GM12875 (cell line): ENCODE measurements around the gene SMARCA1.

Source experiments
- H3K4me3 ChIP-seq: one replicate; pipeline ENCODE4 v1.5.1; 2011; ENCODE audit warnings: low read depth, low read length, control low read depth
- TF ChIP-seq, protein P1 (sequence below): IDR thresholded peaks from 2 replicates; pipeline ENCODE4 v1.5.1; 2011; ENCODE audit warnings: low read depth, mild to moderate bottlenecking, control low read depth, inconsistent platforms, low read length, moderate library complexity, borderline replicate concordance; ENCODE audit not compliant: insufficient read depth

The SMARCA1 gene

DNA sequence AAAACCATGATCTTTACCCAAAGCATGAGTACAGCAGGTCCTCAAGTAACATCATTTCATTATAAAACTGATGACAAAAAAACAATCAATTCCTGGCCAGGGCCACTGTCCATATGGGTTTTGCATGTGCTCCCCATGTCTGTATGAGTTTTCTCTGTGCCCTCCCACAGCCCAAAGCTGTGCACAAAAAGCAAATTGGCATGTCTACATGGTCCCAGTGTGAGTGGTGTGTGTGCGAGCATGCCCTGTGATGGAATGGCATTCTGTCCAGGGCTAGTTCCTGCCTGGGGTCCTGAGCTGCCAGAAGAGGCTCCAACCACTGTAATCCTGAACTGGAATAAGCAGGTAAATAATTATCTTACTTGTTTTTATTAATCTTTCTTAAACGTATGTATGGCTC lies 28.4 kb downstream of the SMARCA1 start:
- TF ChIP-seq, protein P1, sequence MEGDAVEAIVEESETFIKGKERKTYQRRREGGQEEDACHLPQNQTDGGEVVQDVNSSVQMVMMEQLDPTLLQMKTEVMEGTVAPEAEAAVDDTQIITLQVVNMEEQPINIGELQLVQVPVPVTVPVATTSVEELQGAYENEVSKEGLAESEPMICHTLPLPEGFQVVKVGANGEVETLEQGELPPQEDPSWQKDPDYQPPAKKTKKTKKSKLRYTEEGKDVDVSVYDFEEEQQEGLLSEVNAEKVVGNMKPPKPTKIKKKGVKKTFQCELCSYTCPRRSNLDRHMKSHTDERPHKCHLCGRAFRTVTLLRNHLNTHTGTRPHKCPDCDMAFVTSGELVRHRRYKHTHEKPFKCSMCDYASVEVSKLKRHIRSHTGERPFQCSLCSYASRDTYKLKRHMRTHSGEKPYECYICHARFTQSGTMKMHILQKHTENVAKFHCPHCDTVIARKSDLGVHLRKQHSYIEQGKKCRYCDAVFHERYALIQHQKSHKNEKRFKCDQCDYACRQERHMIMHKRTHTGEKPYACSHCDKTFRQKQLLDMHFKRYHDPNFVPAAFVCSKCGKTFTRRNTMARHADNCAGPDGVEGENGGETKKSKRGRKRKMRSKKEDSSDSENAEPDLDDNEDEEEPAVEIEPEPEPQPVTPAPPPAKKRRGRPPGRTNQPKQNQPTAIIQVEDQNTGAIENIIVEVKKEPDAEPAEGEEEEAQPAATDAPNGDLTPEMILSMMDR, result no peak
- H3K4me3 ChIP-seq, result no peak overlapping the region

DNA sequence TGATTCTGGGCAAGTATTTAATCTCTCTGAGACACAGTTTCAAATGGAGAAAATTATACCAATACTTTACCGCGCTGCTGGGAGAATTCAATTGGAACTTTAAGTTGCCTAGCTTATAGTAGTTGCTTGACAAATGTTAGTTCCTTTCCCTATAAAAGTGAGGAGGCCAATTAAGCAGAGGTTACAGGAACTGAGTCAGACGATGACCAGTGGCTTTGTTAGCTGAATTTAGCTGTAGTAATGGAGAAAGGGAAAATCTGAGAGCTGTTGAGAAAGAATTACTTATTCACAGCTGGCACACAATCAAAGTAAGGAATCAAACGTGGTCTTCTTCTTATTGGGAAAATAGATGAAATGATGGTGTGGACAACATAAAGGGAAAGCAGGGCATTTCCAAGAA lies 29.6 kb downstream of the SMARCA1 start:
- TF ChIP-seq, protein P1, result no peak
- H3K4me3 ChIP-seq, result no peak overlapping the region

DNA sequence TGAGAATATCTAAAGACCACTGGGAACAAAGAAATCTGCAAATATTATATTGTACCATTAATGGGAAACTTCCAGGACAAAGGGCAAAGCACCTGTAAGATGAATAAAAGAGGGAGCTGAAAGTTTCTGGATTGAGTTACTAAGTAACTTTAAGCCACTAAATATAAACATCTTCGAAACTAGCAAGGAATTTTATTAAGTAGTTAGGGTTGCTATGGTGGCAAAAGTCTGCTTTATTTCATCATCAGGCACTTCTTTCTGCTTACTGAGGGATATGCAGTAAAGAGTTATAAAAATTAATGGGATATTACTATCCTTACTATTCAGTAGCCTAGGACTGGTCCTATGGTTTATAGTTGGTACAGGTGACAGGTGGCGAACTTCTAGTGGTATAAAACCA lies 33.0 kb downstream of the SMARCA1 start:
- no peak overlapping the region for H3K4me3 ChIP-seq
- TF ChIP-seq, protein P1, result no peak

DNA sequence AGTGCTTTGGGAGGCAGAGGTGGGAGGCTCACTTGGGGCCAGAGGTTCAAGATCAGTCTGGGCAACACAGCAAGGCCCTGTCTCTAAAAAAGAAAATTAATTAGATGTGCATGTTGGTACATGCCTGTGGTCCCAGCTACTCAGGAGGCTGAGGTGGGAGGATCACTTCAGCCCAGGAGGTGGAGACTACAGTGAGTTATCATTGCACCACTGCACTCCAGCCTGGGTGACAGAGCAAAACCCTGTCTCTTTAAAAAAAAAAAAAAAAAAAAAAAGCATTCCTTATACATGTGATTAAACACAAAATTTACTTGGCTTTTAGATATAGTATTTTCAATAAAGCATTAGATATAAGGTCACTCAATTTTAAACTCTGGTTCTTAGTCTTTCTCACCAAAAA lies 34.9 kb downstream of the SMARCA1 start:
- TF ChIP-seq, protein P1, result no peak
- H3K4me3 ChIP-seq, result no peak overlapping the region

DNA sequence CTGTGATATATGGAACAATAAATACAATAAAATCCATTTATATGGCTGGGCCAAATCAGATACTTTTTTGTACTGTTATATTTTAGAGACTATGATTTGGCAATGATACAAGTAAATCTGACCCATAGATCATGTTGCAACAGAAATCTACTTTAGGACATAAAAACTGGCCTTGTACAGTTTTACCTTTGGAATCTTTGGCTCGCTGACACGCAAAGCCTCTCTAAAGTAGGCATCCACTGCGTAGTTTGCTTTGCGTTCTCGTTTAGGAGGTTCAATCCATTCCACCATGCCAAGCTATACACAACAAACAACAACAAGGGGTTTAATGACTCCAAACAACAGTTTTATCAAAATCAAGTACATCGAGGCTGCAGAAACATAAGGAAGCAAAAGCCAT lies 42.4 kb downstream of the SMARCA1 start:
- TF ChIP-seq, protein P1, result no peak
- no peak overlapping the region for H3K4me3 ChIP-seq

DNA sequence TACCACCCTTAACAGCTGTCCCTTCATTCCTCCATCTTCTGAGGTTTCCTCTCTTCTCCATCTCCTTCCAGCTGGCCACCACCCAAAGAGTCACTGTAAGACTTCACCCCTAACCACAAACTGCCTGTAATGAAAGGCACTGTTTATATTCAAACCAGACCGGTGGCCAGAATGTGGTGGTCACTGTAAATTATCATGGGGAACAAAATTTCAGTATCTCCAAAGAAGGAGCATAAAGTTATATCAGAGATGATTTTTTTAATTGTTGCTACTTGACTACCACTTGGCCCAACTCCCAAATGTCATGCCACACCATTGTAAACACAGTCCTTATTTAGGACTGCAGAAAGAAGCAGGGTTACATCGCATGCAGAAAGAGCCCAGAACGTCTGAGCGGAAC lies 44.8 kb downstream of the SMARCA1 start:
- H3K4me3 ChIP-seq, result no peak overlapping the region
- TF ChIP-seq, protein P1, result no peak

DNA sequence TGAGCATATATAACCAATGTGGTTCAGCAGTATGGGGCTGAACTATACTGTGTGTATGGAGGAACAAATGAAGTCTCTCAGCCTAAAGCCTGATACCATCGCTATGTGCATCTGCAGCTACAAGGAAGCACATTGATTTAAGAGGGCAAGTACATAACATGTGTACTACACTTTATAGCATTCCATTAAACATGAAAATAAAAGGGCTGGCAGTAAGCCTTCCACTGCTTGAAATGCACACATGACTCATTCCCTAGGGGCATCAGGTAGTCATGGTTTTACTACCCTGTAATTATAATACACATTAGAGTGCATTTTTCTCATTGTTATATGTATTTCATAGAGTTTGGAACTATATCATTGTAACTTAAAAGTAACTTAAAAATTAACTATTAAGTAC lies 51.2 kb downstream of the SMARCA1 start:
- no peak overlapping the region for H3K4me3 ChIP-seq
- TF ChIP-seq, protein P1, result no peak
